Measurements from ENCODE around the gene RGS1.

The RGS1 gene

GRCh38 chr1:192620071-192620635 is 44.6 kb downstream of the RGS1 start:
- TF ChIP-seq ZNF416 (tag by site-specific recombination; IDR thresholded peaks at IDR 0.05) (no peak), ELK4 (IDR thresholded peaks at IDR 0.05; ENCODE audit: borderline replicate concordance, low read depth, low read length) (no peak), ZNF184 (tag by site-specific recombination; IDR thresholded peaks at IDR 0.05) (no peak), ZNF660 (tag by site-specific recombination; IDR thresholded peaks at IDR 0.05) (no peak), ZNF561 (tag by site-specific recombination; IDR thresholded peaks at IDR 0.05; ENCODE audit: borderline replicate concordance) (no peak), ZBTB48 (tag by site-specific recombination; IDR thresholded peaks at IDR 0.05) (no peak), INSM2 (tag by site-specific recombination; IDR thresholded peaks at IDR 0.05) (no peak), ZNF692 (tag by site-specific recombination; IDR thresholded peaks at IDR 0.05) (no peak), ZBTB20 (tag by site-specific recombination; IDR thresholded peaks at IDR 0.05) (no peak), ZNF280D (tag by site-specific recombination; IDR thresholded peaks at IDR 0.05) (no peak), WT1 (tag by site-specific recombination; IDR thresholded peaks at IDR 0.05) (no peak), KLF16 (tag by site-specific recombination; IDR thresholded peaks at IDR 0.05) (no peak), HOXA7 (CRISPR knock-in tag; IDR thresholded peaks at IDR 0.05; ENCODE audit: borderline replicate concordance) (no peak), ZNF645 (tag by site-specific recombination; IDR thresholded peaks at IDR 0.05) (no peak), ZNF449 (tag by site-specific recombination; IDR thresholded peaks at IDR 0.05) (no peak), ZNF169 (tag by site-specific recombination; IDR thresholded peaks at IDR 0.05) (no peak)
- ChIA-PET POLR2A (no interaction called here), CTCF (interaction anchor here (1.6 kb wide), 1 partner anchor 146 kb away, joined by 3 read pairs; no protein-coding TSS in a partner anchor)
- Histone ChIP-seq H3K36me3 (ENCODE audit: control insufficient read depth in 2 of 2, insufficient read depth in 1 of 2, low read length in 2 of 2) (no peaks in the 10 kb centered on the region), H3K27ac (ENCODE audit: extremely low read depth, low read depth, low read length) (no peak overlapping the region), H3K4me1 (ENCODE audit: control insufficient read depth, insufficient read depth, low read length) (no peaks in the 10 kb centered on the region), H3K9me3 (ENCODE audit: control insufficient read depth, insufficient read depth, low read depth, low read length) (no peaks in the 10 kb centered on the region), H3K4me3 (ENCODE audit: low read depth, low read length) (no peak overlapping the region)

All from HEK293 (cell line).